GM12874 (cell line): Measurements from ENCODE around the gene MRTFA.

Experiments
- CTCF ChIP-seq: IDR thresholded peaks from 2 replicates; pipeline ENCODE4 v1.5.1; 2011; ENCODE audit warnings: low read depth, mild to moderate bottlenecking, control low read depth, low read length, moderate library complexity; ENCODE audit not compliant: insufficient read depth

Gene MRTFA

GRCh38 chr22:40418366-40419201 lies 217.9 kb downstream of the MRTFA start:
- no peak for TF ChIP-seq CTCF

- TF ChIP-seq CTCF = no peak
Observed at GRCh38 chr22:40417881-40418280, 218.6 kb downstream of the MRTFA start.

GRCh38 chr22:40417041-40417440 lies 219.5 kb downstream of the MRTFA start:
- TF ChIP-seq CTCF = no peak

GRCh38 chr22:40416636-40417035 lies 219.9 kb downstream of the MRTFA start:
- no peak for TF ChIP-seq CTCF

- TF ChIP-seq CTCF = no peak
Observed at GRCh38 chr22:40416267-40416570, 220.3 kb downstream of the MRTFA start.

GRCh38 chr22:40415531-40416266 lies 220.8 kb downstream of the MRTFA start:
- no peak for TF ChIP-seq CTCF

GRCh38 chr22:40414838-40415505 lies 221.5 kb downstream of the MRTFA start:
- TF ChIP-seq CTCF = no peak
